ENCODE measurements around the gene PHLDB3.

- TF ChIP-seq CTCF (IDR thresholded peaks at IDR 0.05; ENCODE audit: insufficient read depth, low read length) (no peak), SPI1 (IDR thresholded peaks at IDR 0.05; ENCODE audit: borderline replicate concordance, low read depth) (no peak), POLR2AphosphoS5 (IDR thresholded peaks at IDR 0.05; ENCODE audit: low read depth) (no peak), GABPA (IDR thresholded peaks at IDR 0.05; ENCODE audit: low read depth) (no peak), REST (IDR thresholded peaks at IDR 0.05; ENCODE audit: insufficient replicate concordance, low read depth) (no peak)
Measured at GRCh38 chr19:43511324-43511723, 6.8 kb upstream of the PHLDB3 start.

Measured in HL-60 (cell line).